Adrenal gland (tissue), 5 donors: ENCODE results near the gene NELFCD.
"Not testable (repeated sequence)": the region's sequence is repeated elsewhere in the genome, so short reads cannot be mapped to it uniquely, and the experiment has no call there.

Source experiments
- POLR2A ChIP-seq, 2 donors: fragments of 450-650 bp; IDR thresholded peaks; one replicate each; pipeline ENCODE4 v1.6.1; 2017; ENCODE audit warnings: antibody characterized with exemption in 2 of 2, mild to moderate bottlenecking in 2 of 2, moderate library complexity in 1 of 2
- TF ChIP-seq, protein P1 (sequence below), 6 experiments: fragments of 450-650 bp in 4 of 6; fragments of 200-600 bp in 2 of 6; sonication (generic) in 1 of 6; IDR thresholded peaks; 1 replicate in 5 of 6; 2 replicates in 1 of 6; pipeline versions ENCODE4 v1.5.1 to v1.8.0; 2016 to 2021; ENCODE audit warnings: antibody characterized with exemption in 6 of 6, mild to moderate bottlenecking in 2 of 6, moderate library complexity in 1 of 6
- donor health status: DM: no; HTN: no; CAD: no.

DNA sequence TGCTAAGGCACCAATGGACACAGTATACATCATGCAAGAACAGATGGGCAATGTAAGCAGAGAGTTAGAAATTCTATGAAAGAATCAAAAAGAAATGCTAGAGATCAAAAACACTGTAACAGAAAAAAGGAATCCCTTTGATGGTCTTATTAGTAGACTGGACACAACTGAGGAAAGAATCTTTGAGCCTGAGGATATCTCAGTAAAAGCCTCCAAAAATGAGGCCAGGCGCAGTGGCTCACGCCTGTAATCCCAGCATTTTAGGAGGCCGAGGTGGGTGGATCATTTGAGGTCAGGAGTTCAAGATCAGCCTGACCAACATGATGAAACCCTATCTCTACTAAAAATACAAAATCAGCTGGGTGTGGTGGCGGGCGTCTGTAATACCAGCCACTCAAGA lies 17.1 kb upstream of the NELFCD start:
- not testable (repeated sequence) for TF ChIP-seq POLR2A (IDR thresholded peaks at IDR 0.05)
- TF ChIP-seq, protein P1, sequence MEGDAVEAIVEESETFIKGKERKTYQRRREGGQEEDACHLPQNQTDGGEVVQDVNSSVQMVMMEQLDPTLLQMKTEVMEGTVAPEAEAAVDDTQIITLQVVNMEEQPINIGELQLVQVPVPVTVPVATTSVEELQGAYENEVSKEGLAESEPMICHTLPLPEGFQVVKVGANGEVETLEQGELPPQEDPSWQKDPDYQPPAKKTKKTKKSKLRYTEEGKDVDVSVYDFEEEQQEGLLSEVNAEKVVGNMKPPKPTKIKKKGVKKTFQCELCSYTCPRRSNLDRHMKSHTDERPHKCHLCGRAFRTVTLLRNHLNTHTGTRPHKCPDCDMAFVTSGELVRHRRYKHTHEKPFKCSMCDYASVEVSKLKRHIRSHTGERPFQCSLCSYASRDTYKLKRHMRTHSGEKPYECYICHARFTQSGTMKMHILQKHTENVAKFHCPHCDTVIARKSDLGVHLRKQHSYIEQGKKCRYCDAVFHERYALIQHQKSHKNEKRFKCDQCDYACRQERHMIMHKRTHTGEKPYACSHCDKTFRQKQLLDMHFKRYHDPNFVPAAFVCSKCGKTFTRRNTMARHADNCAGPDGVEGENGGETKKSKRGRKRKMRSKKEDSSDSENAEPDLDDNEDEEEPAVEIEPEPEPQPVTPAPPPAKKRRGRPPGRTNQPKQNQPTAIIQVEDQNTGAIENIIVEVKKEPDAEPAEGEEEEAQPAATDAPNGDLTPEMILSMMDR (IDR thresholded peaks at IDR 0.05): not testable (repeated sequence)
